ENCODE results near the gene MAVS. TPM values are rescaled to one million over a fixed set of nuclear protein-coding genes. Genes with fewer than 3 reads are reported as not detected.

MAVS gene
- total and polyA plus RNA-seq, 4 donors = 12.3 to 34.9 (median 22.4) TPM

DNA sequence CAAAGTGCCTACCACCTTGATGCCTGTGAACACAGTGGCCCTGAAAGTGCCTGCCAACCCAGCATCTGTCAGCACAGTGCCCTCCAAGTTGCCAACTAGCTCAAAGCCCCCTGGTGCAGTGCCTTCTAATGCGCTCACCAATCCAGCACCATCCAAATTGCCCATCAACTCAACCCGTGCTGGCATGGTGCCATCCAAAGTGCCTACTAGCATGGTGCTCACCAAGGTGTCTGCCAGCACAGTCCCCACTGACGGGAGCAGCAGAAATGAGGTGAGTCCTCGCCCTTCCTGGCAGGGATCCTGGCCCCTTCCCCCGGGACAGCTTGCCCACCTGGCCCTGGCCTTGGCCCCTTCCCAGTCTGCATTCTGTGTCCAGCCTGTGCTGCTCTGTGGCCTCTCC is 17.9 kb downstream of the MAVS start:
- no peak for DNase-seq (ENCODE audit: low read depth in 4 of 6, low spot score in 6 of 6)
- 76% methylated on average over 5 of the region's 5 CpGs for whole genome bisulfite sequencing (ENCODE audit: insufficient coverage)
- no peaks in the 10 kb centered on the region for H3K27me3 ChIP-seq (ENCODE audit: control insufficient read depth, insufficient read depth, low read length)
- no peak overlapping the region for H3K4me3 ChIP-seq (ENCODE audit: low read depth, low read length)
- H3K36me3 ChIP-seq (ENCODE audit: control insufficient read depth, insufficient read depth, low read length) = peaks cover 98% of the 10 kb centered on the region
- no peaks in the 10 kb centered on the region for H3K9me3 ChIP-seq (ENCODE audit: control insufficient read depth, insufficient read depth, low read length)
- H3K4me1 ChIP-seq (ENCODE audit: control insufficient read depth, insufficient read depth, low read length) = no peaks in the 10 kb centered on the region
- H3K27ac ChIP-seq (ENCODE audit: low read depth, low read length) = no peak overlapping the region

DNA sequence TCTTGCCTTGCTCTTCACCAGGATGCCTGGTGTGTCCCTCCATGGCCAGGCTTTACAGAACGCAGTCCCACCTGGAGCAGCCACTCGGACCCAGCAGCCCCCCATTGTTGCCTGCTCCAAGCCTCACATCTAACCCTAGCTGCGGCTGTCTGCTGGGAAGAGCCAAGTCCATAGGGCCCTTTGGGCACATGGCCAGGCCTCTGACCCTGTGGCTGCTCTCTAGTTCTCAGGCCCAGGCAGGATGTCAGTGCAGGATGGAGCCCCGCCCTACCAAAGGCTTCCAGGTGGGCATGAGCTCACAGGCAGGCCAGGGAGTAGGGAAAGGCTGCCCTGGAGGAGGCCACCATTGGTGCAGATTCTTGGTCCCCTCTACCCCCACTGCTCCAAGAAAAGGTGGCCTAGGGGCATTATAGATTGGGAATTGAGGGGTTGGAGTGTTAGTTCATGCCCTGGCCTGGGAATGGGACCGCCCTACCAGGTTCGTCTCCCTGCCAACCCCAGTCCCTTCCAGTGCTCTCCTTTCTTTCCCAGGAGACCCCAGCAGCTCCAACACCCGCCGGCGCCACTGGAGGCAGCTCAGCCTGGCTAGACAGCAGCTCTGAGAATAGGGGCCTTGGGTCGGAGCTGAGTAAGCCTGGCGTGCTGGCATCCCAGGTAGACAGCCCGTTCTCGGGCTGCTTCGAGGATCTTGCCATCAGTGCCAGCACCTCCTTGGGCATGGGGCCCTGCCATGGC is 18.7 kb downstream of the MAVS start:
- no peaks in the 10 kb centered on the region for H3K27me3 ChIP-seq (ENCODE audit: control insufficient read depth, insufficient read depth, low read length)
- no peak overlapping the region for H3K27ac ChIP-seq (ENCODE audit: low read depth, low read length)
- H3K4me1 ChIP-seq (ENCODE audit: control insufficient read depth, insufficient read depth, low read length) = no peaks in the 10 kb centered on the region
- H3K4me3 ChIP-seq (ENCODE audit: low read depth, low read length) = no peak overlapping the region
- H3K36me3 ChIP-seq (ENCODE audit: control insufficient read depth, insufficient read depth, low read length) = peaks cover 96% of the 10 kb centered on the region
- no peaks in the 10 kb centered on the region for H3K9me3 ChIP-seq (ENCODE audit: control insufficient read depth, insufficient read depth, low read length)
- 93% methylated on average over 11 of the region's 14 CpGs for WGBS (ENCODE audit: insufficient coverage)
- DNase-seq (ENCODE audit: low read depth in 4 of 6, low spot score in 6 of 6) = no peak

DNA sequence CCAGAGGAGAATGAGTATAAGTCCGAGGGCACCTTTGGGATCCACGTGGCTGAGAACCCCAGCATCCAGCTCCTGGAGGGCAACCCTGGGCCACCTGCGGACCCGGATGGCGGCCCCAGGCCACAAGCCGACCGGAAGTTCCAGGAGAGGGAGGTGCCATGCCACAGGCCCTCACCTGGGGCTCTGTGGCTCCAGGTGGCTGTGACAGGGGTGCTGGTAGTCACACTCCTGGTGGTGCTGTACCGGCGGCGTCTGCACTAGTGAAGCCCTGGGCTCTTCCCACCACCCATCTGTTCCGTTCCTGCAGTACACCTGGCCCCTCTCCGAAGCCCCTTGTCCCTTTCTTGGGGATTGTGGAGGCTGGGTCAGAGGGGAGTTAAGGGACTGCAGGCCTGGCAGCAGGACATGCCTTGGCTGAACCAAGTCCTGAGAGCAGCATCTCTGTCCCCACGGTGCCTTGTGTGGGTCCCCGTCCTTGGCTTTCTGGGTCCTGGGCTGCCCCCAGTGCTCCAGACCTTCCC is 19.3 kb downstream of the MAVS start:
- Histone ChIP-seq H3K27ac (ENCODE audit: low read depth, low read length) (no peak overlapping the region), H3K36me3 (ENCODE audit: control insufficient read depth, insufficient read depth, low read length) (peaks cover 90% of the 10 kb centered on the region), H3K9me3 (ENCODE audit: control insufficient read depth, insufficient read depth, low read length) (no peaks in the 10 kb centered on the region), H3K4me1 (ENCODE audit: control insufficient read depth, insufficient read depth, low read length) (no peaks in the 10 kb centered on the region), H3K27me3 (ENCODE audit: control insufficient read depth, insufficient read depth, low read length) (no peaks in the 10 kb centered on the region), H3K4me3 (ENCODE audit: low read depth, low read length) (no peak overlapping the region)
- WGBS (ENCODE audit: insufficient coverage) = 97% methylated on average over 9 of the region's 14 CpGs
- no peak for DNase-seq (ENCODE audit: low read depth in 4 of 6, low spot score in 6 of 6)

DNA sequence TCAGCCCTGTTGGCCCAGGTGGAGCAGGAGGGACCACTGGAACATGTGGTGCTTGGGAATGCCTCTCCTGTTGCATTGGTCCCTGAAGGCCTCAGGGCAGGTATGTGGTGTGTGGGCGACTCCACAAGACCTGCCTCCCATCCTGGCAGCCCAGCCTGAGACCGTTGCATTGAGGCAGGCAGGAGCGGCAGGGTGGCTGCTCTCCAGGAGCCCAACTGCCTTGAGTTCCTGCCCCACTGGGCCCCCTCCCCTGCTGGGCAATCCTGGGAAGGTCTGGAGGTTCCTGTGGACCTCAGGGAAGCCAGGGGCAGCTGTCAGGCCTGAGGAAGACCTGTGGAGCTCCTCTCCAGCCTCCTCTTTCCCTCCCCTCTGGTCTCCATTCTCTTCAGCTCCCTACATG is 19.8 kb downstream of the MAVS start:
- H3K36me3 ChIP-seq (ENCODE audit: control insufficient read depth, insufficient read depth, low read length) = peaks cover 89% of the 10 kb centered on the region
- WGBS (ENCODE audit: insufficient coverage) = 82% methylated on average over 3 of the region's 3 CpGs
- no peaks in the 10 kb centered on the region for H3K27me3 ChIP-seq (ENCODE audit: control insufficient read depth, insufficient read depth, low read length)
- DNase-seq (ENCODE audit: low read depth in 4 of 6, low spot score in 6 of 6) = no peak
- no peak overlapping the region for H3K27ac ChIP-seq (ENCODE audit: low read depth, low read length)
- H3K4me1 ChIP-seq (ENCODE audit: control insufficient read depth, insufficient read depth, low read length) = no peaks in the 10 kb centered on the region
- no peaks in the 10 kb centered on the region for H3K9me3 ChIP-seq (ENCODE audit: control insufficient read depth, insufficient read depth, low read length)
- H3K4me3 ChIP-seq (ENCODE audit: low read depth, low read length) = no peak overlapping the region

DNA sequence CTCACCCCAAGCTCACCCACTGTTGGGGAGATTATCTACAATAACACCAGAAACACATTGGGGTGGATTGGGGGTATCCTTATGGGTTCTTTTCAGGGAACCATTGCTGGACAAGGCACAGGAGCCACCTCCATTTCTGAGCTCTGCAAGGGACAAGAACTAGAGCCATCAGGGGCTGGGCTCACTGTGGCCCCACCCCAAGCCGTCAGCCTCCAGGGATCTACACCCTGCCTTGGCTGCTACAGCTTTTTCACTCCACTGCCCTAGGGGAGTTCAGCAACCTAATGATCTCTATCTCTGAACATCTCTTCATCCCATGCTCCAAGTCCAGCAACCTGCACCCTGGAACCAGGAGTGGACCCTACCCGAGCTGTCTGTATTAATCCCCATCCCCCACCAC is 21.2 kb downstream of the MAVS start:
- DNase-seq (ENCODE audit: low read depth in 4 of 6, low spot score in 6 of 6) = no peak
- Histone ChIP-seq H3K36me3 (ENCODE audit: control insufficient read depth, insufficient read depth, low read length) (peaks cover 87% of the 10 kb centered on the region), H3K27ac (ENCODE audit: low read depth, low read length) (no peak overlapping the region), H3K9me3 (ENCODE audit: control insufficient read depth, insufficient read depth, low read length) (no peaks in the 10 kb centered on the region), H3K4me3 (ENCODE audit: low read depth, low read length) (no peak overlapping the region), H3K4me1 (ENCODE audit: control insufficient read depth, insufficient read depth, low read length) (no peaks in the 10 kb centered on the region), H3K27me3 (ENCODE audit: control insufficient read depth, insufficient read depth, low read length) (no peaks in the 10 kb centered on the region)
- 83% methylated on average over 2 of the region's 2 CpGs for WGBS (ENCODE audit: insufficient coverage)

DNA sequence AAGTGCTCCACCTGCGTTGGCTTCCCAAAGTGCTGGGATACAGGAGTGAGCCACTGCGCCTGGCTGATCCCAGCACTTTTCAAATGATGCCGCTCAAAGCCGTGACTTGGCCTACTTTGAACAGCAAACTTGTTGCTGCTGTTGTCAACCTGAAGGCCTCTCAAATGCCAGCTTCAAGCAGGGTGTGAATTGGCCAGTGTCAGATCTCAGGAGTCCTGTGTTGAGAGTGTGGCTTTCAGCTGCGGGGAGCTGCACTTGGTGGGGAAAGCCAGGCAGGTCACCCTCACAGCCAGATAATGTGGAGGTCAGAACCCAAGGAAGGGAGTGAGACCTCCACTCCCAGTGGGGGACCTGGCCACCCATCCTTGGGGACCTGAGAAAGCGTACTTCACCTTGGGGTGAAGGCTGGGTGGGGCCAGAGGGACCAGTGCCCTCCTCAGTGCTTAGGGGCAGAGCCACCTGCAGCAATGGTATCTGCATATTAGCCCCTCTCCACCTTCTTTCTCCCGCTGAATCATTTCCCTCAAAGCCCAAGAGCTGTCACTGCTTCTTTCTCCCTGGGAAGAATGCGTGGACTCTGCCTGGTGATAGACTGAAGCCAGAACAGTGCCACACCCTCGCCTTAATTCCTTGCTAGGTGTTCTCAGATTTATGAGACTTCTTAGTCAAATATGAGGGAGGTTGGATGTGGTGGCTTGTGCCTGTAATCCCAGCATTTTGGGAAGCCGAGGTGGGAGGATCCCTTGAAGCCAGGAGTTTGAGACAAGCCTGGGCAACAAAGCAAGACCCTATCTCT is 23.4 kb downstream of the MAVS start:
- Histone ChIP-seq H3K4me1 (ENCODE audit: control insufficient read depth, insufficient read depth, low read length) (no peaks in the 10 kb centered on the region), H3K4me3 (ENCODE audit: low read depth, low read length) (no peak overlapping the region), H3K27ac (ENCODE audit: low read depth, low read length) (no peak overlapping the region), H3K27me3 (ENCODE audit: control insufficient read depth, insufficient read depth, low read length) (no peaks in the 10 kb centered on the region), H3K36me3 (ENCODE audit: control insufficient read depth, insufficient read depth, low read length) (peaks cover 82% of the 10 kb centered on the region), H3K9me3 (ENCODE audit: control insufficient read depth, insufficient read depth, low read length) (no peaks in the 10 kb centered on the region)
- 93% methylated on average over 8 of the region's 10 CpGs for WGBS (ENCODE audit: insufficient coverage)
- DNase-seq (ENCODE audit: low read depth in 4 of 6, low spot score in 6 of 6) = no peak

DNA sequence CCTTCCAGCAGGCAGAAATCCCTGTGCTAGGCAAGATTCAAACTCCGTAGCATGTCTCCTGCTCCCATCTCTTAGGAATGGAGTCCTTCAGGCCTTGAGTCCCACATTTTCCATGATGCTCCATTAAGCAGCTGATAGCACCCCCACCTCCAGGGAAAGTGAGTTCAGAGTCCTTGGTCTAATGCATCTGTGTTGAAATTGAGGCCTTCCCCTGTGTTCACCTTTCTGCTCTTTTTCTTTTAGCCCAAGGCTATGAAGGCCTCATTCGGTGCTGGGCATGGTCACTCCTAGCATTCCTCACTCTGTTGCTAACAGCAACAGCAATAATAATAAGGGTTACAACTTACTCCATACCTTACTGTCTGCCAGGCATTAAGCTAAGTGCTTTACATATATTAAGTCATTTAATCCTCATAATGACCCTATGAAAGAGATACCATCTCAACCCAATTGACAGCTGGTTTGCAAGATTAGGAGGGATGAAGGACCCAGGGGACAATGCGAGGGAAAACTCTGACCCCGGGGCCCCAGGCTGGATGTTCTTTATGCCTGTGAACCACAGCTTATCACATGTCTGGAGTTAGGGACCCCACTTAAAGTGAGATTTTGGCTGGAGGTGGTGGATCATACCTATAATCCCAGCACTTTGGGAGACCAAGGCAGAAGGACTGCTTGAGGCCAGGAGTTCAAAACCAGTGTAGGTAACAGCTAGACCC is 25.1 kb downstream of the MAVS start:
- Histone ChIP-seq H3K27ac (ENCODE audit: low read depth, low read length) (no peak overlapping the region), H3K27me3 (ENCODE audit: control insufficient read depth, insufficient read depth, low read length) (no peaks in the 10 kb centered on the region), H3K9me3 (ENCODE audit: control insufficient read depth, insufficient read depth, low read length) (no peaks in the 10 kb centered on the region), H3K4me1 (ENCODE audit: control insufficient read depth, insufficient read depth, low read length) (peaks cover 4% of the 10 kb centered on the region), H3K4me3 (ENCODE audit: low read depth, low read length) (no peak overlapping the region), H3K36me3 (ENCODE audit: control insufficient read depth, insufficient read depth, low read length) (peaks cover 66% of the 10 kb centered on the region)
- DNase-seq (ENCODE audit: low read depth in 4 of 6, low spot score in 6 of 6) = no peak
- 76% methylated on average over 4 of the region's 4 CpGs for WGBS (ENCODE audit: insufficient coverage)

DNA sequence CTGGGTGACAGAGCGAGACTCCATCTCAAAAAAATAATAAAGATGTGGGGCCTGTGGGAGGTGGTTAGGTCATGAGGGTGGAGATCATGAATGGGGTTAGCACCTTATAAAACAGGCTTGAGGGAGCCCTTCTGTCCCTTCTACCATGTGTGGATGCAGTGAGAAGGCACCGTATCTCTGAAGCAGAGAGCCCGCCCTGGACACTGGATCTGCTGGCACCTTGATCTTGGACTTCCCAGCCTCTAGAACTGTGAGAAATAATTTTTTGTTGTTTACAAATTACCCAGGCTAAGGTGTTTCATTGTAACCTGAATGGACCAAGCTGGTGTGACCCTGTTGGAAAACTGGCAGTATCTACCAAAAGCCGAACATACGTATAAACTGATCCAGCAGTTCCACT is 26.9 kb downstream of the MAVS start:
- WGBS (ENCODE audit: insufficient coverage) = 96% methylated on average over 4 of the region's 5 CpGs
- Histone ChIP-seq H3K4me3 (ENCODE audit: low read depth, low read length) (no peak overlapping the region), H3K4me1 (ENCODE audit: control insufficient read depth, insufficient read depth, low read length) (peaks cover 4% of the 10 kb centered on the region), H3K27me3 (ENCODE audit: control insufficient read depth, insufficient read depth, low read length) (no peaks in the 10 kb centered on the region), H3K36me3 (ENCODE audit: control insufficient read depth, insufficient read depth, low read length) (peaks cover 48% of the 10 kb centered on the region), H3K9me3 (ENCODE audit: control insufficient read depth, insufficient read depth, low read length) (no peaks in the 10 kb centered on the region), H3K27ac (ENCODE audit: low read depth, low read length) (no peak overlapping the region)
- DNase-seq (ENCODE audit: low read depth in 4 of 6, low spot score in 6 of 6) = no peak

DNA sequence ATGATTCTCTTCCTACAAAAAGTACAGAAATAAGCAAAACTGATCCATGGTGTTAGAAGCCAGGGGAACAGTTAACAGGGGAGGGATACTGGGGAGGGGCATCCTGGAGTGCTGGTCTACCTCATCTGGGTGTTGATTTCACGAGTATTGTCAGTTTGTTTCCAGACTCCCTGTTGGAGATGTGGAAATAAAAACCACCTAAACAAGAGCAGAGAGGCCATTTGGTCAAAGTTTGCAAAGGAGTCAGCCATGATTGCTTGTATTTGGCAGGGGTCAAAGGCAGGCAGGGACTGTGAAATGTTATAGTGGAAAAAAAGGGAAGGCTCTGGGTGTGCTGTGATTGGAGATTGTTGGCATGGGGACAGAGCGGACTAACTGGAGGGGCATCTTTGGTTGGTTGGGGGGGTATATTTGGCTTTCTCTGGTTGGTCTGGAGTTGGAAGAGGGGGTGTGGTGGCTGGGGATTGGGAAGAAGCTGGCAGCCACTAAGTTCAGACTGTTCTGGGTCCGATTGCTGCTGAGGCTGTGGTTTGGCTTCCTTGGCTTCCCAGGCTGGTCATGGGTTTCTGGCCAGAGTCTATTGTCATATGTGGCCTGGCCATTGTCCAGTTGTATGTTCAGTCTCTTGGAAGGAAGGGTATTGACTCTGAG is 27.7 kb downstream of the MAVS start:
- Histone ChIP-seq H3K4me1 (ENCODE audit: control insufficient read depth, insufficient read depth, low read length) (peaks cover 4% of the 10 kb centered on the region), H3K4me3 (ENCODE audit: low read depth, low read length) (no peak overlapping the region), H3K27ac (ENCODE audit: low read depth, low read length) (no peak overlapping the region), H3K36me3 (ENCODE audit: control insufficient read depth, insufficient read depth, low read length) (peaks cover 40% of the 10 kb centered on the region), H3K27me3 (ENCODE audit: control insufficient read depth, insufficient read depth, low read length) (no peaks in the 10 kb centered on the region), H3K9me3 (ENCODE audit: control insufficient read depth, insufficient read depth, low read length) (no peaks in the 10 kb centered on the region)
- 54% methylated on average over 3 of the region's 3 CpGs for WGBS (ENCODE audit: insufficient coverage)
- DNase-seq (ENCODE audit: low read depth in 4 of 6, low spot score in 6 of 6) = no peak

Measured in spinal cord (tissue), 10 donors.